BJ (cell line): Measurements from ENCODE around the gene MAPK10. TPM values are rescaled to one million over a fixed set of nuclear protein-coding genes. Genes with fewer than 3 reads are reported as not detected.

Experiments used
- CTCF ChIA-PET: fragments of 350-600 bp; formaldehyde crosslinking; extraction: SDS; loops from one replicate; lab custom pipeline; 2021; ENCODE audit warnings: antibody characterized with exemption, inconsistent platforms; lab: Yijun Ruan, JAX
- POLR2A ChIA-PET: fragments of 300-600 bp; sonication (Branson Sonifier 250); formaldehyde crosslinking; extraction: SDS; loops from one replicate; lab custom pipeline; 2021; ENCODE audit warnings: antibody characterized with exemption; lab: Charles Lee
- DNase-seq: peaks from one replicate; pipeline ENCODE4 v3.0.0-alpha.2; 2011; ENCODE audit warnings: low read depth
- H3K27me3 ChIP-seq: 2 replicates; pipeline ENCODE4 v1.6.0; 2011; ENCODE audit warnings: low read length; ENCODE audit not compliant: control insufficient read depth, insufficient read depth
- H3K36me3 ChIP-seq: 2 replicates; pipeline ENCODE4 v1.5.1; 2011; ENCODE audit warnings: low read length; ENCODE audit not compliant: control insufficient read depth, insufficient read depth
- H3K4me3 ChIP-seq: 2 replicates; pipeline ENCODE4 v1.5.1; 2011; ENCODE audit warnings: low read depth, mild to moderate bottlenecking, control low read depth, low read length
- CTCF ChIP-seq: IDR thresholded peaks from 2 replicates; pipeline ENCODE4 v1.5.1; 2011; ENCODE audit warnings: low read depth, mild to moderate bottlenecking, control low read depth, inconsistent platforms, low read length, moderate library complexity; ENCODE audit not compliant: insufficient read depth
- polyA plus RNA-seq: library from polyadenylated mRNA; depleted of rRNA; stranded (reverse); fragments of >200 nt; gene quantifications from 2 replicates; pipeline ENCODE4 v1.2.3, GENCODE V29; 2011

The MAPK10 gene
- polyA plus RNA-seq, 1 experiment: 0.86 TPM

GRCh38 chr4:86294883-86295282, 65.0 kb downstream of the MAPK10 start:
- ChIA-PET CTCF (no interaction called here), POLR2A (no interaction called here)
- no peaks in the 10 kb centered on the region for H3K36me3 ChIP-seq
- no peak for TF ChIP-seq CTCF
- H3K4me3 ChIP-seq: no peak overlapping the region
- no peak for DNase-seq
- H3K27me3 ChIP-seq: no peaks in the 10 kb centered on the region

GRCh38 chr4:86291180-86291579, 68.7 kb downstream of the MAPK10 start:
- ChIA-PET CTCF (no interaction called here), POLR2A (no interaction called here)
- DNase-seq: no peak
- no peaks in the 10 kb centered on the region for H3K36me3 ChIP-seq
- H3K27me3 ChIP-seq: no peaks in the 10 kb centered on the region
- H3K4me3 ChIP-seq: no peak overlapping the region
- TF ChIP-seq CTCF: no peak

GRCh38 chr4:86286726-86287125, 73.1 kb downstream of the MAPK10 start:
- DNase-seq: no peak
- ChIA-PET POLR2A (no interaction called here), CTCF (no interaction called here)
- H3K4me3 ChIP-seq: no peak overlapping the region
- no peaks in the 10 kb centered on the region for H3K36me3 ChIP-seq
- H3K27me3 ChIP-seq: no peaks in the 10 kb centered on the region
- no peak for TF ChIP-seq CTCF

GRCh38 chr4:86283371-86283770, 76.5 kb downstream of the MAPK10 start:
- ChIA-PET CTCF (no interaction called here), POLR2A (no interaction called here)
- no peak for DNase-seq
- TF ChIP-seq CTCF: no peak
- Histone ChIP-seq H3K4me3 (no peak overlapping the region), H3K27me3 (no peaks in the 10 kb centered on the region), H3K36me3 (no peaks in the 10 kb centered on the region)

GRCh38 chr4:86280246-86280645, 79.6 kb downstream of the MAPK10 start:
- H3K27me3 ChIP-seq: no peaks in the 10 kb centered on the region
- H3K36me3 ChIP-seq: no peaks in the 10 kb centered on the region
- POLR2A ChIA-PET: no interaction called here
- CTCF ChIA-PET: no interaction called here
- DNase-seq: no peak
- H3K4me3 ChIP-seq: no peak overlapping the region
- no peak for TF ChIP-seq CTCF
